Activated CD8-positive, alpha-beta memory T cell treated with anti-CD3 and anti-CD28 coated beads for 24 hours (primary cell): Measurements from ENCODE around the gene LYPD6.

ENCODE experiments used
- DNase-seq: peaks from one replicate; pipeline ENCODE4 v3.0.0-alpha.2; 2020

Gene LYPD6

GRCh38 chr2:149353421-149353820, 23.0 kb downstream of the LYPD6 start:
- no peak for DNase-seq

DNA sequence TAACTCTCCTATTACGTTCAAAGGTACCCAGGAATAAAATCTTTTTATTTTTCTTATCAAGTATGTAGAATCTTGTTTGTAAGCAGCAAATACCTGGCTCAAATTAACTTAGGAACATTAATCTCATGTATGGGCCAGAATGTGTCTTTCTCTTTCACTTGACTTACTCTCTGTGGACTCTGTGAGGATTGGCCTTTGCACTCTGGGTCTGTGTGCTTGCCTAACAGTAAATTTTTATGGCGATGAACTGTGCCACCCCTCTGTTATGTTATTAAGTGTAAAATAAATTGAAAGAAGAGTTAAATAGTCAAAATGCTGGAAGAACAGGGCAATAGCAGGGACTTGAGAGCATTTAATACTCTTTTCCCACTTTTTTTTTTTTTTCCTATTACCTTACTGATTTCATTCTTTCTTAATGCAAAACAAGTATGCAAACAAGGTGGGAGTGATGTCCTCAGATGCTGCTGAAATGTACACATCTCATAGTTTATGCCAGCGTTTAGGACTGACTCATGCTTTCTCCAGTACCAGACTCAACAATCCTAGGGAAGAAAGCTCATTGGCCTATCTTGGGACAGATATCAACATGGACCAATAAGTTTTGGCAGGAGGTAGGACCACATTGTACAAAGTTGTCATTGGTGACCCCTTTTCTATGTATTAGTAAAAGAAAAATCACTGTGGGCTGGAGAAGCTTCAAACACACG, 25.5 kb downstream of the LYPD6 start:
- no peak for DNase-seq

- no peak for DNase-seq
Measured at GRCh38 chr2:149357058-149357457, 26.7 kb downstream of the LYPD6 start.

GRCh38 chr2:149360106-149360505, 29.7 kb downstream of the LYPD6 start:
- DNase-seq: no peak

DNA sequence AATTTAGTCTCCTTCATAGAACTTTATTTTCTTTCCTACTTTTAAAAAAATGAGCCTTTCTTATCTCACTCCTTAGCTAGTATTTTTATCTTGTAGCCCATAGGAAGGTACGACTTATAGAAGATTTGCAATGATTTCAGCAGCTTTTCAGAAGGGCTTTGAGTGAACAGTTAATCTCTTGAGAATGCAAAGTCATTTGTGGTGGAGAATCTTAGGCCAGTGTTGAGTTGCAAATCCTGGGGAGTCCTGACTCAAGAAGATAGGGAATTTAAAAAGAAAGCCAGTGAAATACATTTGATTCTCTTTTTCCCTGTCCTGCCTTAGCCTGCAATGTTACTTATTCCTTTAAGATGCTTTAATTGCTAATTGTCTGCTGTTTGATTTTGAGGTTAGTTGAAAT, 33.6 kb downstream of the LYPD6 start:
- no peak for DNase-seq

DNA sequence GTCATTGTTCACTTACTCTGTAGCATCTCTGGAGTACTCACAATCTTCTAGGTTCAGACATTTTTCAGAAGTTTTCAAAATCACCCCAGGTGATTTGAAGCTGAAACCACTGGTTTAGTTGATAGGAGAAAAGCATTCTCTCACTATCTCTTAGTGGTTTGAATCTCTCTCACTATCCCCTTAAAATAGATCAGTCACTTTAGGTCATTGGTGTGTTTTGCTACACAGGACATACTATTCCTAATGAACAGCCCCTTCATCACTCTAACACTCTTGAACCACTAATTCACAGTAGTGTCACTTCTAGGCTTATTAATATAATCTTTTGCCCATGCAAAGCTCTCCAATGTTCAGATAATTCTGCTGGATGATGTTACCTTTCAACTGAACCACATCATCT, 34.5 kb downstream of the LYPD6 start:
- no peak for DNase-seq

DNA sequence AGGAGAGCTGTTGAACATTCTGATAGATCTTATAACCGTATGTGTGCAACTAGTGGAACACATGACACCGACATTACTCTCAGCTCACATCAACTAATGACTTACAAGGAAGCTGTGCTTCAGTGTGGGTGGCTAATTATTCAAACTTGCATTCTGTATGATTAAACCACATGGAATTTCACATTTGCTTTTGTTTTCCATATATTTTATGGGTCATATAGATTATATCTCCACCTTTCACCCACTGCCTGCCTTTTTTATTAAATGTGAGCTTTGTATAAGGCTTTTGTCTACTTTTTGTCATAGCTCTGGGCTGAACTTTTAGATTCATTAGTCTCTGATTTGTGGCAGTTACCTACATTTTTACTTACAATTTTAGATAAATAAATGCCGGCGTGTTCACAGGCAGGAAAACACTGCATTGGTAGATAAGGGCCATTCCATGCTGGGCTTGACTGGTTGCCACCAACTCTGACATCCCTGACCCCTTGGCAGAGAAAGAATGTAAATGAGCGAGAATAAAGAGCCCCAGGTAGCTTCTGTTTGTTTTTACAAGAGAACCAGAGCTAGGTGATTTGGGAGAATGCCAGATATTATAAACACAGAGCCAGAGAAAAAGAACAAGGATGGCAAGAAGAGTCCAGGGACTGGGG, 35.7 kb downstream of the LYPD6 start:
- DNase-seq: no peak

DNA sequence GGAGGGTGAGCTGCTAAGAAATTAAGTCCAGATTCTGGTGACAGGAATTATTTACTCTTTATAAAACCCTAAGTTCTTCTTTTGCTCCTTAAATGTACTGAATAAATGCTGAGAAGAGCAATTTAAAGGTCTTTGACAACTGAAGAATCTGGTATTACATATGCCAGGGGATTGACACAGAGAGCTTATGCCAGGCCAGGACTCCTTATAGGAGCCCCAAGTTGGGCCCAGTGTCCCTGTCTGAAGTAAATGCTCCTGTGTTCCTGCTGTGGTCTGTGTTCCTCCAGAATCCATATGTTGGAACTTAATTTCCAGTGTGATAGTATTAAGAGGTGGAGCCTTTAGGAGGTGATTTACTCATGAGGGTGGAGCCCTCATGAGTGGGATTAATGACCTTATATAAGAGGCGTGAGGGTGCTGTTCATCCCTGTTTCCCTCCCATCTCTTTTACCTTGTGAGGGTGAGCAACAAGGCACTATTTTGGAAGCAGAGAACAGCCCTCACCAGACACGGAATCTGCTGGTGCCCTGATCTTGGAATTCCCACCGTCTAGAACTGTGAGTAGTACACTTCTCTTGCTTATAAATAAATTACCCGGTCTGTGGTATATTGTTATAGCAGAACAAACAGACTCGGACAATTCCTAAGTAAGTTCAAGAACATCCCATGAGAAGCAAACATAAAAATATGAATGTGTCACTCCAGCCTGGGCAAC, 39.8 kb downstream of the LYPD6 start:
- DNase-seq: no peak

DNA sequence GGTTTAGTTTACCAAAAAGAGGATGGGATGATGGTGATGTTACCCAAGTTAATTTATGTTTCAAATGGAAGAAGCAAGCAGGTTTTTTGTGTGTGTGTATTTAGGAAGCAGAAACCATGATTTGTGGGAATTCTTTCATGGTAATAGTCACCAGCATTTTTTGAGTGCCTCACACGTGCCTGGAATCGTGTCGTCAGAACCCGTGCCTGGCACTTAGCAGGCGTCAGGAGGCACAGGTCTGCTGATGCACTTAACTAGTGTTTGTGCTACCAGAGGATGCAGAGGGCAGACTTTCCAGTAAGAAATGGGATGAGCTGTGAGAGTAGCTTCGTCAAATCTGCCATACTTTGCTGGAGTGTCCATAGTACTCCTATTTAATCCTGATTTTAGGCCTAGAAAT, 41.1 kb downstream of the LYPD6 start:
- no peak for DNase-seq

- no peak for DNase-seq
Measured at GRCh38 chr2:149375801-149376361, 45.5 kb downstream of the LYPD6 start.

DNA sequence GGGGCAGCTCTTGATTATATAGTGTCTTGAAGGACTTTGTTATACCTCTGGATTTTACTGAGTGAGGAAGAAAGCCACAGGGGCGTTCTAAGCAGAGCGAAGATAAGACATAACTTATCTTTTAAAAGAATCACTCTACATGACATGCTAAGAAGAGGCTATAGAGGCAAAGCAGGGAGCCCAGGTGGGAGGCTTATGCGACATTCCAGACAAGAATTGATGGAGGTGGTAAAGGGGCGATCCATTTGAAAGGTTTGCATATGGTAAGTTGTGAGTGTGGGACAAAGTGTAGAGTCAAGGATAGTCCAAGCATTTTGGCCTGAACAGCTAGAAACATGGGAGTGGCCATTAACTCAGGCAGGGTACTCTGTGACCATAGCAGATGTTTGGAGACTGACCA, 49.8 kb downstream of the LYPD6 start:
- no peak for DNase-seq

- DNase-seq: no peak
Measured at GRCh38 chr2:149383340-149383739, 53.0 kb downstream of the LYPD6 start.

DNA sequence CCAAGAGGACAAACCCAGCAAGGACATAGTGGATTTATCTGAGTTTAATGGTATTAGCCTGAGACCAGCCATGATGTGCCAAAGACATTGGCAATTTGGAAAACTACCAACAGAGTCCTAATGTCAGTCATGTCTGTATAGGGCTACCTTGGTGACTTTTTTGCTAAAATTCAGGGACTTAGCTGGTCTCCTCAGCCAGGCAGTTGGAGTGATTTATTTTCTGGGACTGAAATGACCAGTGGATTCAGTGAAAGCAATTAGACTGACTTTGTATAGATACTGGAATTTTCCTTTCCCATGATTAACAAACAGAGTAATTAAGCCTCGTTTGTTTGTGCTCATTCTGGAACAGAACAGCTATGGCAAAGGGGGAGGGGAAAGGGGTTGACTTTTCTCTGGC, 55.0 kb downstream of the LYPD6 start:
- no peak for DNase-seq

- no peak for DNase-seq
Measured at GRCh38 chr2:149387411-149387810, 57.0 kb downstream of the LYPD6 start.

- no peak for DNase-seq
Measured at GRCh38 chr2:149388120-149388816, 57.9 kb downstream of the LYPD6 start.

GRCh38 chr2:149389506-149390167, 59.2 kb downstream of the LYPD6 start:
- no peak for DNase-seq

- no peak for DNase-seq
Measured at GRCh38 chr2:149393614-149394013, 63.2 kb downstream of the LYPD6 start.

DNA sequence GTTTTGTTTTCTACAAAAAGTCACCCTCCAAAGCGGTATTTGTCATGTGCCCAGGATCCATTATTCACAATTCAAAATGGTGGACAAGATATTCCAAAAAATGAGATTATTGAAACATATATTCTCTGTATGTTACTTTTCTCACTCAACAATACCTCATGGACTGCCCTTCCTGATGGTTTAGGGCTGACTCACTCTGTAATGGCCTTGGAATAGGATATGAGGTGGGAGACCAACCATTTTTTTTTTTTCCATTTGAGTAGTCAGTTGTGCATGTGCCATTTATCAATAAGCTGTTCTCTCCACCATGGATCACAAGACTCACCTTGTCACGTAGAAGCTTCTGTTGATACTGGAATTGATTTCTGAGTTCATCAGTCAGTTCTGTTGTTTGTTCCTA, 64.5 kb downstream of the LYPD6 start:
- no peak for DNase-seq

GRCh38 chr2:149399934-149400615, 69.7 kb downstream of the LYPD6 start:
- DNase-seq: no peak

DNA sequence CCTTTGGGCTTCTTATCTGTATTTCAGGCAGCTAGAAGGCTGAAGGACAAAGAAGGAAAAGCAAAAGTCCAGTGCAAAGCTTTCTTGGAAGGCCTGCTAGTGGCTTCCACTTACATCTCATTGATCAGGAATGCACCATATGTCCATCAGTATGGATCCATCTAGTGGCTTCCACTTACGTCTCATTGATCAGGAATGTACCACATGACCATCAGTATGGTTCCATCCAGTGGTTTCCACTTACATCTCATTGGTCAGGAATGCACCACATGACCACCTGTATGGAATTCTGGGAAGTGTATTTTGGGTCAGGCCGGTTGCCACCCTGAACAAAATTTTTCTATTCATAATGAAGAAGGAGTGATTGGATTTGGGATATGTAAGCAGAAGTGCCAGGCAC, 70.6 kb downstream of the LYPD6 start:
- DNase-seq: no peak

DNA sequence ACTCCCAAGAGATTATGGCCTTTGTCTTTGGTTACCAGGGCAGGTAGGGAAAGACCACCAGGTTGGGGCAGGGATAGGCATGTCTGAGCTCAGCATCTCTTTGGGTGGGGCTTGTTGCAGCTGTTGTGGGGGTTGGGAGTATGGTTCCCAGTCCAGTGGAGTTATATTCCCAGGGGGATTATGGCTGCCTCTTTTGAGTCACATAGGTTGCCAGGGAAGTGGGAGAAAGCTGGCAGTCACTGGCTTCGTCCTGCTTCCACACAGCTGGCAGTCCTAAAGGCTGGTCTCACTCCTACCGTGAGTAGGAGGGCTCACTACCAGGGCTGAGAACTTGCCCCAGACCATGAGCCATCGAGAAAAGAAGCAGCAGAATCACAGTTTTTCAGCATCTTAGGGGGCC, 79.1 kb downstream of the LYPD6 start:
- DNase-seq: no peak
